Endothelial cell of umbilical vein (primary cell): ENCODE measurements around the gene CNOT4. TPM values are rescaled to one million over a fixed set of nuclear protein-coding genes. Genes with fewer than 3 reads are reported as not detected.
A peak's percentile ranks its signal among the peaks of the same experiment; 100 is the strongest.

Source experiments
- BruUV-seq: library from RNA; stranded (reverse); fragments of 400-500 nt; replicated peaks from 2 replicates; lab custom pipeline; 2021; lab: Mats Ljungman, UMichigan
- CTCF ChIA-PET: fragments of 300-600, 350-600 bp; sonication (Branson Sonifier 250); formaldehyde crosslinking; loops from one replicate; lab custom pipeline; 2021; ENCODE audit warnings: antibody characterized with exemption, inconsistent platforms; lab: Charles Lee
- POLR2A ChIA-PET: fragments of 300-600, 350-600 bp; sonication (Branson Sonifier 250); formaldehyde crosslinking; loops from one replicate; lab custom pipeline; 2021; ENCODE audit warnings: antibody characterized with exemption, inconsistent platforms; lab: Charles Lee
- DNase-seq: peaks from one replicate; pipeline ENCODE4 v3.0.0-alpha.2; 2011; ENCODE audit warnings: low read depth, low spot score
- FAIRE-seq: peaks from 2 replicates; lab custom pipeline; 2011; peaks lifted over from hg19 to GRCh38; lab: Jason Lieb, UNC
- H2AFZ ChIP-seq: 2 replicates; pipeline ENCODE4 v1.6.0; 2012; ENCODE audit warnings: low read depth, low read length, control low read depth, inconsistent platforms
- H3K27ac ChIP-seq: 2 replicates; pipeline ENCODE4 v1.5.1; 2011; ENCODE audit warnings: low read depth, mild to moderate bottlenecking, control low read depth, low read length, moderate library complexity; ENCODE audit not compliant: insufficient read depth
- H3K27me3 ChIP-seq, 2 experiments: 2 replicates each; pipeline versions ENCODE4 v1.6.0 to v1.6.1; 2011; ENCODE audit warnings: low read length in 2 of 2, mixed read lengths in 1 of 2; ENCODE audit not compliant: control insufficient read depth in 2 of 2, insufficient read depth in 2 of 2
- H3K36me3 ChIP-seq, 2 experiments: 2 replicates in 1 of 2; 3 replicates in 1 of 2; pipeline ENCODE4 v1.5.1; 2011; ENCODE audit warnings: low read length in 2 of 2, mild to moderate bottlenecking in 1 of 2, moderate library complexity in 1 of 2; ENCODE audit not compliant: control insufficient read depth in 2 of 2, insufficient read depth in 2 of 2; ENCODE audit errors: extremely low read depth in 1 of 2
- H3K4me1 ChIP-seq: 3 replicates; pipeline ENCODE4 v1.5.1; 2011; ENCODE audit warnings: mild to moderate bottlenecking, low read length; ENCODE audit not compliant: control insufficient read depth, insufficient read depth; ENCODE audit errors: extremely low read depth
- H3K4me2 ChIP-seq: 2 replicates; pipeline ENCODE4 v1.6.1; 2011; ENCODE audit warnings: low read length, control low read depth, mixed read lengths; ENCODE audit not compliant: insufficient read depth
- H3K4me3 ChIP-seq, 3 experiments: fragments of 200-600 bp in 1 of 3; sonication (generic), shearing (Covaris generic) in 1 of 3; replicated peaks in 1 of 3; 2 replicates each; pipeline ENCODE4 v1.5.1; 2011 to 2016; ENCODE audit warnings: control low read depth in 3 of 3, low read length in 3 of 3, mild to moderate bottlenecking in 2 of 3, inconsistent platforms in 1 of 3, low read depth in 1 of 3, moderate library complexity in 1 of 3; ENCODE audit not compliant: insufficient read depth in 1 of 3
- H3K79me2 ChIP-seq: 2 replicates; pipeline ENCODE4 v1.6.0; 2012; ENCODE audit warnings: low read length, inconsistent platforms; ENCODE audit not compliant: control insufficient read depth, insufficient read depth
- H3K9ac ChIP-seq: replicated peaks from 2 replicates; pipeline ENCODE3; 2011; ENCODE audit warnings: low read length, control low read depth; ENCODE audit not compliant: insufficient read depth; ENCODE audit errors: extremely low read depth
- H3K9me1 ChIP-seq: replicated peaks from 3 replicates; pipeline ENCODE4 v1.6.0; 2011; ENCODE audit warnings: mild to moderate bottlenecking, low read length; ENCODE audit not compliant: control insufficient read depth, insufficient read depth; ENCODE audit errors: extremely low read depth
- H3K9me3 ChIP-seq: replicated peaks from 2 replicates; pipeline ENCODE4 v1.5.1; 2012; ENCODE audit warnings: low read length, inconsistent platforms; ENCODE audit not compliant: control insufficient read depth, insufficient read depth
- H4K20me1 ChIP-seq: replicated peaks from 2 replicates; pipeline ENCODE3; 2011; ENCODE audit warnings: mild to moderate bottlenecking, low read length; ENCODE audit not compliant: control insufficient read depth, insufficient read depth; ENCODE audit errors: extremely low read depth
- CTCF ChIP-seq, 2 donors: IDR thresholded peaks; 1 replicate in 1 of 2; 2 replicates in 1 of 2; pipeline ENCODE4 v1.5.1; 2011; ENCODE audit warnings: low read length in 2 of 2, mild to moderate bottlenecking in 2 of 2, moderate library complexity in 2 of 2, control low read depth in 1 of 2, inconsistent platforms in 1 of 2, low read depth in 1 of 2; ENCODE audit not compliant: insufficient read depth in 1 of 2; ENCODE audit errors: extremely low read depth in 1 of 2
- EZH2 ChIP-seq: IDR thresholded peaks from 2 replicates; pipeline ENCODE4 v1.6.1; 2012; ENCODE audit warnings: borderline replicate concordance, low read depth, mild to moderate bottlenecking, moderate library complexity, low read length, inconsistent platforms; ENCODE audit not compliant: severe bottlenecking
- FOS ChIP-seq: IDR thresholded peaks from 2 replicates; pipeline ENCODE4 v1.6.1; 2011; ENCODE audit warnings: mild to moderate bottlenecking, low read length, moderate library complexity, borderline replicate concordance; ENCODE audit not compliant: insufficient read depth
- GATA2 ChIP-seq: IDR thresholded peaks from 2 replicates; pipeline ENCODE4 v1.7.0; 2011; ENCODE audit warnings: low read depth, mild to moderate bottlenecking, moderate library complexity, mixed read lengths, low read length; ENCODE audit not compliant: insufficient read length, insufficient read depth
- JUN ChIP-seq: IDR thresholded peaks from 2 replicates; pipeline ENCODE4 v1.6.1; 2011; ENCODE audit warnings: borderline replicate concordance, low read depth; ENCODE audit not compliant: insufficient read length, insufficient read depth
- MAX ChIP-seq: IDR thresholded peaks from 2 replicates; pipeline ENCODE4 v1.6.1; 2011; ENCODE audit not compliant: insufficient read depth, insufficient read length
- MYC ChIP-seq: IDR thresholded peaks from one replicate; pipeline ENCODE4 v1.6.1; 2011; ENCODE audit warnings: mild to moderate bottlenecking, low read depth, low read length
- POLR2A ChIP-seq: IDR thresholded peaks from 2 replicates; pipeline ENCODE4 v1.6.1; 2012; ENCODE audit warnings: low read depth, mild to moderate bottlenecking, control low read depth, low read length
- POLR2AphosphoS5 ChIP-seq: IDR thresholded peaks from 2 replicates; pipeline ENCODE4 v1.6.1; 2012; ENCODE audit warnings: low read depth, mild to moderate bottlenecking, control low read depth, low read length, moderate library complexity; ENCODE audit not compliant: insufficient read depth
- dilution Hi-C: fragments of 300-500 bp; cut with MboI; formaldehyde crosslinking; loops from one replicate; pipeline ENCODE4 v1.15.0; 2019; ENCODE audit warnings: low sequenced_read_pairs; ENCODE audit not compliant: extremely low pct_ligation_motif_present
- intact Hi-C: fragments of 100-400 bp; cut with micrococcal nuclease; formaldehyde crosslinking; loops from one replicate; pipeline ENCODE4 v1.10.0; 2022
- polyA plus RNA-seq, 4 experiments: library from polyadenylated mRNA; depleted of rRNA in 3 of 4; stranded (reverse) in 3 of 4; unstranded in 1 of 4; fragments of >200 nt; gene quantifications; 2 replicates each; pipeline versions ENCODE4 v1.2.1 to v1.2.3, GENCODE V29; 2011 to 2012; ENCODE audit warnings: missing spikeins in 1 of 4
- total RNA-seq: library from RNA; stranded (reverse); gene quantifications from 2 replicates; pipeline ENCODE4 v1.2.3, GENCODE V29; 2021

The CNOT4 gene
- total and polyA plus RNA-seq, 2 donors (not counting 3 experiments of a cell fraction or from before 2014, with no cell fraction given) = 10.3 to 21.7 TPM

GRCh38 chr7:135519233-135519688 lies 9.4 kb upstream of the CNOT4 start:
- Histone ChIP-seq H3K79me2 (no peaks in the 10 kb centered on the region), H2AFZ (peak overlapping the region; percentile 34), H3K36me3 (no peaks in the 10 kb centered on the region), H3K4me3 (no peak overlapping the region), H3K4me2 (no peak overlapping the region), H3K27me3 (no peaks in the 10 kb centered on the region), H3K9ac (no peak overlapping the region), H3K4me1 (no peaks in the 10 kb centered on the region), H3K9me3 (no peaks in the 10 kb centered on the region), H3K9me1 (no peaks in the 10 kb centered on the region), H3K27ac (no peak overlapping the region), H4K20me1 (no peaks in the 10 kb centered on the region)
- FAIRE-seq = peak; percentile 70
- intact Hi-C loops = no loop called here
- BruUV-seq = no TSS peak
- TF ChIP-seq POLR2AphosphoS5 (no peak), CTCF (IDR thresholded peaks at IDR 0.05; ENCODE audit: extremely low read depth in 1 of 2, insufficient read depth in 1 of 2, low read depth in 1 of 2, low read length in 2 of 2) (no peak), GATA2 (no peak), EZH2 (no peak), FOS (no peak), POLR2A (no peak), MYC (no peak), MAX (no peak), JUN (no peak)
- dilution Hi-C loops = no loop called here
- DNase-seq = peak; percentile 65
- ChIA-PET CTCF (interaction anchor here (0.5 to 1.5 kb wide), 6 partner anchors 8 to 288 kb away, joined by 3 to 4 read pairs (median 3); no protein-coding TSS in a partner anchor), POLR2A (no interaction called here)
